ENCODE measurements around the gene LGALS8.

LGALS8 gene

DNA sequence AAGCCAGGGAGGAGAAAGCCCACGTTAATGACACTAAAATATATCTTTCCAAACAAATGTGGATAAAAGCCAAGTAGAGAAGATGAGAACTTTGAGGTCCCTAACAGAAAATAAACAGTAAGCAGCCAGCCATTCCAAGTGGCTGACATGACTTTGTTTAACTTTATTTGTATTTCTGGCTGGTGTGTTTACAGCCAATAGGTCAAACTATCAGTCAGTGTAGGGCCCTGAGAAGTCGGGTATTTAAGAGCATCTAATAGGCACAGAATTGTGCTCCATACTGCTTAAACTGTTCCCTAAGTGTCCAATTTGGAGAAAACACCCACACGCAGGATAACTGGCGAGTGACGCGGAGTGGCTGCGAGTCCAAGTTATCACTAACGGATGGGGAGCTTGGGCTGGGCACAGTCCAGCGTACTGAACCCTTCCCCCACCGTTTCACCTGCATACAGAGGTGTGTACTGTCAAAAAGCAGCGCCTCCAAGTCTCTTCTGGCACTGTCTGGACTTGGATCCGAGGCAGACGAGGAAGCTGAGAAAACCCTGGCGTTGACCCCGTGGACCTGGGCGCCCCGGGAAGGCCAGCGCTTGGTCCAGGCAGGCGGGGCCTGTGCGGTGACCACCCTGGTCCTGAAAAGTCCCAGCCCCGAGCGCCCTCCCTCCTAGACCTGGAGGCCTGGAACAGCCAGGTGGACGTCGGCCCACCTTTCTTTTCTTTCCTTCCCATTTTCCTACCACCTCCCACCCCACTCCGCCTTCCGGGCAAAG is 662 bp upstream of the LGALS8 start:
- ATAC-seq: peak; percentile 19

DNA sequence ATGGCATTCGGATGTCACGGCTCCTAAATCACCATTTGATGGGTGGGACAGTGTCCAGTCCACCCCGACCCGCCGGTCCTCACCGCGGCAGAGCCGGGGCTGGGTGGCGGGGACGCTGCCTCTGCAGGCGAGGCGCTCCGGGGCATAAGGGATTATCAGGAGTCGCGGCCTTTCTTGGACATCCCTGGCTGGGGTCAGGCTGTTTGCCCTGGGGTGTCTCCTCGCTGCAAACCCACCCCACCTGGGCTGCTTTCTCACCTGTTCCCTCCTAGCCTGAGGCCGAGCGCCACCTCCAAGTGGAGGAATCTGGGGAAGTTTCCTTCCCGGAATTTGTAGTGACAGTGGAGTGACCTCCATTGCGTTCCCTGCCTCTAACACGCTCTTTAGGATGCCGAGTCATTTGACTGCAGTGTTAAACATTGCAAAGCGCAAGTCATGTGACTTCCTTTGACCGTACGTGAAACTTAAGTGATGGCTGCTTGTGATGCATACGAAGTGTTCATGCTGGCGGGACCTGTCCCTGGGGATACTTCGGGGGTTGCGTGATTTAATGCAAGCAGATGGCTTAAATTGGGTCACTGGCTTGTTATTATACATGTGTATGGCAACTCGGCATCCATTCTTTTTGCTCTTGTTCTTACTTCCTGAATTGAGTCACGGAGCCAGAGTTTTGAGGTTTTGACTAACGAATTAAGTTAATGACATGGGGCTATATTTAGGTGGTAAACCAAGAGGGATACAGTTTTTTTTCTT is 536 bp downstream of the LGALS8 start:
- H3K4me3 Mint-ChIP-seq: peak overlapping the region; percentile 93 to 99
- DNase-seq: peak; percentile 56 to 63
- H3K27ac Mint-ChIP-seq: peak overlapping the region; percentile 94 to 100
- H3K27me3 Mint-ChIP-seq: no peaks in the 10 kb centered on the region
- ATAC-seq: peak; percentile 90
- no peaks in the 10 kb centered on the region for H3K9me3 Mint-ChIP-seq
- peaks cover 22% of the 10 kb centered on the region for H3K4me1 Mint-ChIP-seq

More for the DNA sequence above, 662 bp upstream of the LGALS8 start:
- Mint-ChIP-seq H3K27me3 (no peaks in the 10 kb centered on the region), H3K9me3 (no peaks in the 10 kb centered on the region), H3K4me1 (peaks cover 16% of the 10 kb centered on the region), H3K4me3 (peak overlapping the region; percentile 93 to 99), H3K27ac (peak overlapping the region; percentile 94 to 100)
- no peak for DNase-seq

GRCh38 chr1:236524895-236525184 is 1.1 kb downstream of the LGALS8 start:
- peak overlapping the region; percentile 93 to 99 for H3K4me3 Mint-ChIP-seq
- ATAC-seq: no peak
- H3K4me1 Mint-ChIP-seq: peaks cover 22% of the 10 kb centered on the region
- no peaks in the 10 kb centered on the region for H3K27me3 Mint-ChIP-seq
- peak overlapping the region; percentile 94 to 100 for H3K27ac Mint-ChIP-seq
- H3K9me3 Mint-ChIP-seq: no peaks in the 10 kb centered on the region
- no peak for DNase-seq

DNA sequence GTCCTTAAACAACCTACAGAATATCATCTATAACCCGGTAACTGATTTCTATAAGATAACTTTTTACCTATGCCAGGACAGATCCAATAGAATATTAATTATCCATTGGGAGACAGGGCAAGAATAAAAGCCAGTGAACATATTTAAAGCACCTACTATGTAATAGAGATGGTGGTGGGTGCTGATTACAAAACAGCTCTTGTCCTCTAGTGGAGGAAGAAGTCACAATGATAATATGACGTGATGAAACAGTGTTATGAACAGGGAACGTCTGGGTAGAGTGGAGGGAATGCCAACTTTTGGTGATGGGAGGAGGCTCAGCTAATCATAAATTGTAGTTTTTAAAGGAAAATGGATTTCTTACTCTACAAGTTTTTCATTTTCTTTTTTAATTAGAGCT is 2.3 kb downstream of the LGALS8 start:
- H3K4me1 Mint-ChIP-seq: peaks cover 28% of the 10 kb centered on the region
- no peak overlapping the region for H3K4me3 Mint-ChIP-seq
- H3K9me3 Mint-ChIP-seq: no peaks in the 10 kb centered on the region
- H3K27ac Mint-ChIP-seq: no peak overlapping the region
- H3K27me3 Mint-ChIP-seq: no peaks in the 10 kb centered on the region
- ATAC-seq (no peak), DNase-seq (no peak)

DNA sequence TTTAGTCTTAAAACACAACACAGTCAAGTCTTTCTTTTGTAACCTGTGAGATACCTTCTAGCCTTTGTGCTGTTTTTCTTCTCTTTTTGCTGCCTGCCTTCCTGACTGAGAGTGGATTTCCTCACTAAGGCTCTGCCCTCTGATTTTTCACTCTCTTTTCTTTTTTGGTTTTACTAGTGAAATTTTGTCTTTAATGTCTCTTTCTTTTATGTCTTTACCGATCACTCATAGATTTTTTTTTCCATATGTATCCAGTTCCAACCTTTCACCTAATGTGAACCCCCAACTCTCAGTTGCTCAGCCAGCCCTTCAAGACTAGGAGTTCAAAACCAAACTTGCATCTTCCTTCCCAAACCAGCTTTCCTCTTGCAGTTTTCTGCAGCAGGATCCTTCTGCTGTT is 6.5 kb downstream of the LGALS8 start:
- Mint-ChIP-seq H3K27ac (peak overlapping the region in 1 of 2 donors; percentile 0), H3K4me3 (no peak overlapping the region), H3K9me3 (no peaks in the 10 kb centered on the region), H3K4me1 (peaks cover 52% of the 10 kb centered on the region), H3K27me3 (no peaks in the 10 kb centered on the region)
- DNase-seq: no peak
- ATAC-seq: no peak

GRCh38 chr1:236530959-236531358 is 7.2 kb downstream of the LGALS8 start:
- ATAC-seq: no peak
- H3K4me1 Mint-ChIP-seq: peaks cover 50% of the 10 kb centered on the region
- no peak overlapping the region for H3K27ac Mint-ChIP-seq
- H3K9me3 Mint-ChIP-seq: no peaks in the 10 kb centered on the region
- H3K4me3 Mint-ChIP-seq: no peak overlapping the region
- no peak for DNase-seq
- H3K27me3 Mint-ChIP-seq: no peaks in the 10 kb centered on the region

DNA sequence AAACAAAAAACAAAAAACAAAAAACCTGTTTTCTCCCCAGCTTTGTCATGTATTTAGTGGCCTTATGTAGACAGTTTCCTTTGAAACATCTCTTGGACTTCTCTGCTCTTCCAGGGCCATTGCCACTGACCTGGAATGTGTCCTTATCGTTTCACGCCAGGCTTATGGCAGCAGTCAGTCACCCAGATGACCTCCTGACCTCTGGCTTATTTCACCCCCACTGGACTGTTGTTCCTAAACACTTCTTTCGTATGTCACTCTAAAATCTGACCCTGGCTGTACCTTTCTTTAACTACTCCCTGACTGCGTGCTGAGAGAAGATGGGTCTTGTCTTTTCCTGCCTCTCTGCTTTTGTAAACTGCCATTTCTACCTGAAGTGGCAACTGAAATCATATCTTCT is 9.1 kb downstream of the LGALS8 start:
- Mint-ChIP-seq H3K27ac (peak overlapping the region; percentile 19 to 74), H3K4me1 (peaks cover 46% of the 10 kb centered on the region), H3K4me3 (no peak overlapping the region), H3K27me3 (no peaks in the 10 kb centered on the region), H3K9me3 (no peaks in the 10 kb centered on the region)
- ATAC-seq: no peak
- DNase-seq: no peak

DNA sequence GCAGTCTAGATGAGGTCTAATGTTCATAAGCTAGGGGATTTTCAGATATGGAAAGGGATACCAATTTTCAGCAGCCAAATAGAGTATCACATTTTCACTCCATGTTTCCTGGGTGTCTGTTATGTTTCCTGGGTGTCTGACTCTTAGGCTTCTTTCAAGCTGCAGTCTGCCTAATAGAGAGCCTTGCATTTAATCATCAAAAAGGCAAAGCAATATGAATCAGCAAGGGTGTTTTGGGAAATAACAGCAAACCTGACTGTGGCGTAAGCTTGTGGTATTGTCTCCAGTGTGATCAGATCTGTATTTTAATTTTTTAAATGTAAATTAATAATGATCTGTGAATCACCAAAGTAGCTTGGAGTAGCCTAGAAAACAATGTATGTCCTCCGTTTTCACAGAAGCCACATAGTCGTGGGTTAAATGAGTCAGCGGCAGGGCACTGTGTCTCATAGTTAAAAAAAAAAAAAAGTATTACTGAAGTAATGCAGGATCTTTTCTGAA is 10.4 kb downstream of the LGALS8 start:
- Mint-ChIP-seq H3K27me3 (no peaks in the 10 kb centered on the region), H3K4me3 (peak overlapping the region; percentile 19 to 42), H3K27ac (peak overlapping the region; percentile 29 to 80), H3K4me1 (peaks cover 40% of the 10 kb centered on the region), H3K9me3 (no peaks in the 10 kb centered on the region)
- peak; percentile 18 to 51 for DNase-seq
- peak; percentile 88 for ATAC-seq

DNA sequence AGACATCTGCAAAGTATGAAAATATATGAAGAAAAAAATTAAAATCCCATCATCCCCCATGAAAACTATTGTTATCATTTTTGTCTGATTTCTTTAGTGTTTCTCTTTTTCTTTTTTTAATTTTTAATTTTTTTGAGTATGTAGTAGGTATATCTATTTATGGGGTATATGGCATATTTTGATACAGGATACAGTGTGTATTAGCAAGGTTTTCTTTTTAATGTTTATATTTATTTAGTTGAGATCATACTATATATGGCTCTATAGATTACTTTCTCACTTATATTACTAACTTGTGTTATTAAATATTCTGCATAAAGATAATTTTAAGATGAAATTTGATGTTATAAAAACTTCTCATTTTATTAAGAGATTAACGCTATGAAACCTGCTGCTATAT is 11.4 kb downstream of the LGALS8 start:
- no peaks in the 10 kb centered on the region for H3K27me3 Mint-ChIP-seq
- H3K4me1 Mint-ChIP-seq: peaks cover 38% of the 10 kb centered on the region
- H3K9me3 Mint-ChIP-seq: no peaks in the 10 kb centered on the region
- H3K4me3 Mint-ChIP-seq: no peak overlapping the region
- DNase-seq (no peak), ATAC-seq (no peak)
- H3K27ac Mint-ChIP-seq: no peak overlapping the region

DNA sequence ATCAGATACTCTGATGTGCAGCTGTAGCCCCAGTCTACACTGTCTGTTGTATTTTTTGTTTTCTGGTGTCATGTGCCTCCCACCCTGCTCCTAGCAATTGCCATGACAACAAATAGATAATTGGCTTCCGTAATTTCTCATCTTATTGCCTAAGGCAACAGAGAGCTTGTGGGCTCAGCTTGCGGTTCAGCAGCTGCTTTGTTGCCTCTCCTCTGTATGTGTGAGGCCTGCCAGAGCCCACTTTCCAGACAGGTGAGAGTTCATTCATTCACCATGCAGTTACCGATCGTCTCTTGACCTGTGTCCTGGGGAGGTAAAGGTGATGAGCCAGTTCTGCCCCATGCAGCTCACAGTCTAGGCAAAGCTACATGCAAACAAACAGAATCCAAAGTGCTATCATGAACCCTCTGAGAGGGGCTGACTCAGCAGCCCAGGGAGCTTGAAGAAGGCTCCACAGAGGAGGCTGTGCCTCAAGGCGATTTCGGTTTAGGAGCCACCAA is 11.9 kb downstream of the LGALS8 start:
- ATAC-seq: no peak
- DNase-seq: no peak
- peak overlapping the region in 1 of 2 donors; percentile 30 for H3K27ac Mint-ChIP-seq
- H3K9me3 Mint-ChIP-seq: no peaks in the 10 kb centered on the region
- no peak overlapping the region for H3K4me3 Mint-ChIP-seq
- peaks cover 34% of the 10 kb centered on the region for H3K4me1 Mint-ChIP-seq
- no peaks in the 10 kb centered on the region for H3K27me3 Mint-ChIP-seq

GRCh38 chr1:236536540-236536939 is 12.8 kb downstream of the LGALS8 start:
- no peak for ATAC-seq
- Mint-ChIP-seq H3K4me1 (peaks cover 31% of the 10 kb centered on the region), H3K27me3 (no peaks in the 10 kb centered on the region), H3K27ac (peak overlapping the region in 1 of 2 donors; percentile 33), H3K4me3 (no peak overlapping the region), H3K9me3 (no peaks in the 10 kb centered on the region)
- DNase-seq: no peak

DNA sequence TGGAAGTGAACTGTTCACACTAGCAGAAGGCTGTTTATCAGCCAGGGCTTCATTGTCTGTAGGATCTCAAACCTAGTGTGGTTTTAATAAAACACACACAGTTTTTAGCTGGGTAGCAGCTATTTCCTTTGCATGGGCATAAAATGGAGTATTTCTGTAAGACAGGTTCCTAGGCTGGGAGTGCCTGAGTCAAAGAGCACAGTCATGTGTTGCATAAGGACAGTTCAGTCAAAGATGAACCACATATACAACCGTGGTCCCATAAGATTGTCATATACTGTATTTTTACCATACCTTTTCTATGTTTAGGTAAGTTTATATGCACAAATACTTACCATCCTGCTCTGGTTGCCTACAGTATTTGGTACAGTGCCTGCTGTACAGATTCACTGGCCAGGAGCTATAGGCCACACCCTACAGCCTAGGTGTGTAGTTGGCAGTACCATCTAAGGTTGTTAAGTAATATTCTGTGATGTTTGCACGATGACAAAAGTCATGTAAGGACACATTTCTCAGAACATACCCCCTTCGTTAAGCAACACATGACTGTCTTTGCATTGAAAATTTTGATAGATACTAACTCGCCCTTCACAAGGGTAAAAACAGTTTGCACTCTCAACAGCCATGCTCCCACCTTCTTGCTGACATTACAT is 17.2 kb downstream of the LGALS8 start:
- no peaks in the 10 kb centered on the region for H3K9me3 Mint-ChIP-seq
- H3K27ac Mint-ChIP-seq: no peak overlapping the region
- no peak for ATAC-seq
- no peak for DNase-seq
- H3K27me3 Mint-ChIP-seq: no peaks in the 10 kb centered on the region
- H3K4me3 Mint-ChIP-seq: no peak overlapping the region
- peaks cover 14% of the 10 kb centered on the region for H3K4me1 Mint-ChIP-seq

DNA sequence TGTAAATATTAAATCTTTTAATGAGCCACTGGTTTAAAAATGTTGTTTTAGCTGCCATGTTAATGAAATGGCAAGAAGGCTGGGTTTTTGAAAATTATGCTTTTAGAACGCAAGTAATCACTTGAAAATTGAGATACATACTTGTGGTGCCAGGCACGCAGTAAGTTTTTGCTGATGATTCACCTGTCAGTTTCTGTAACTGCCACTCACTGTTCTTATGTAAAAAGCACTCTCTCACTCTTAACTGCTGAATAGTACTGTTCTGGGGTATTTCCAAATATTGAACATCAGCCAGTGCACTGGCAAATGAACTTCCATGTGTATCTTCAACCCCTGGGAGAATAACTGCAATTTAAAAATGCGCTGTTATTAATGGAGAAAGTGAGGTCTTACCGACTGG is 17.9 kb downstream of the LGALS8 start:
- Mint-ChIP-seq H3K4me1 (peaks cover 22% of the 10 kb centered on the region), H3K4me3 (no peak overlapping the region), H3K27me3 (no peaks in the 10 kb centered on the region), H3K27ac (no peak overlapping the region), H3K9me3 (no peaks in the 10 kb centered on the region)
- no peak for ATAC-seq
- DNase-seq: no peak

DNA sequence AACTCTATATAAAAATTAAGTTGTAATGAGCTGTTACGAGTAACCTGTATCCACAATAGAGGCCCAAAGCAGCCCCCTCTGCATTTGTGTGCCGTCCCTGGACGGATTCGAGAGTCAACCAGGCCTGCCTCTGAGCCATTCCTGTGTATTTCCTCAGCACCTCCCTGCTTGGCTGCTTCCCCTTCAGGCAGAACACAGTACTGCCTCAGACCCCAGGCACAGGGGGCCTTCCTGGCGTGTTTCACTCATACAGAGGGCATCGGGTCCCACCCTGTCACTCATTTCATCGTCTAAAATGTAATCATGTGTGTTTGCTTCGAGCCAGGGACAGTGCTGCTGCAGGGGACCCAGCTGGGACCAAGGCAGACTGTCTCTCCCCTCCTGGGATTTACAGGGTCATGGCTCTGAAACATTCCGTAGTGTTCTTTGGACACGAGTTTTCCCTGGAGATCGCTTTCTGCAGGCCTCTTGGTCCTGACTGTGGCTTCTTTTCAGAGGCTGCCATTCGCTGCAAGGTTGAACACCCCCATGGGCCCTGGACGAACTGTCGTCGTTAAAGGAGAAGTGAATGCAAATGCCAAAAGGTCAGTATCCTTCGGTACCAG is 19.4 kb downstream of the LGALS8 start:
- H3K4me3 Mint-ChIP-seq: no peak overlapping the region
- DNase-seq: no peak
- H3K27me3 Mint-ChIP-seq: no peaks in the 10 kb centered on the region
- peaks cover 31% of the 10 kb centered on the region for H3K4me1 Mint-ChIP-seq
- ATAC-seq: peak; percentile 38
- H3K27ac Mint-ChIP-seq: peak overlapping the region in 1 of 2 donors; percentile 49
- no peaks in the 10 kb centered on the region for H3K9me3 Mint-ChIP-seq

GRCh38 chr1:236545621-236546169 is 21.9 kb downstream of the LGALS8 start:
- no peak for DNase-seq
- Mint-ChIP-seq H3K4me3 (peak overlapping the region; percentile 1 to 9), H3K27ac (peak overlapping the region; percentile 75 to 92), H3K27me3 (no peaks in the 10 kb centered on the region), H3K4me1 (peaks cover 37% of the 10 kb centered on the region), H3K9me3 (no peaks in the 10 kb centered on the region)
- peak; percentile 57 for ATAC-seq

Data from stimulated activated naive CD8-positive, alpha-beta T cell treated with anti-CD3 and anti-CD28 coated beads, Interleukin-15, amount 100 ng/mL, for 72 hours (primary cell).